Uterus (tissue), 2 donors: Measurements from ENCODE around the gene GPR176.

Experiments used
- POLR2A ChIP-seq, 2 donors: fragments of 450-650 bp; IDR thresholded peaks; one replicate each; pipeline ENCODE4 v1.6.1; 2016; ENCODE audit warnings: antibody characterized with exemption in 2 of 2, mild to moderate bottlenecking in 1 of 2, moderate library complexity in 1 of 2
- TF ChIP-seq, protein P1 (sequence below), 4 experiments: fragments of 200-600 bp in 2 of 4; fragments of 450-650 bp in 2 of 4; sonication (generic) in 2 of 4; IDR thresholded peaks; one replicate each; pipeline ENCODE4 v1.5.1; 2016 to 2019; ENCODE audit warnings: antibody characterized with exemption in 4 of 4, mild to moderate bottlenecking in 2 of 4, moderate library complexity in 1 of 4

- no peak for TF ChIP-seq POLR2A (IDR thresholded peaks at IDR 0.05)
- TF ChIP-seq, protein P1, sequence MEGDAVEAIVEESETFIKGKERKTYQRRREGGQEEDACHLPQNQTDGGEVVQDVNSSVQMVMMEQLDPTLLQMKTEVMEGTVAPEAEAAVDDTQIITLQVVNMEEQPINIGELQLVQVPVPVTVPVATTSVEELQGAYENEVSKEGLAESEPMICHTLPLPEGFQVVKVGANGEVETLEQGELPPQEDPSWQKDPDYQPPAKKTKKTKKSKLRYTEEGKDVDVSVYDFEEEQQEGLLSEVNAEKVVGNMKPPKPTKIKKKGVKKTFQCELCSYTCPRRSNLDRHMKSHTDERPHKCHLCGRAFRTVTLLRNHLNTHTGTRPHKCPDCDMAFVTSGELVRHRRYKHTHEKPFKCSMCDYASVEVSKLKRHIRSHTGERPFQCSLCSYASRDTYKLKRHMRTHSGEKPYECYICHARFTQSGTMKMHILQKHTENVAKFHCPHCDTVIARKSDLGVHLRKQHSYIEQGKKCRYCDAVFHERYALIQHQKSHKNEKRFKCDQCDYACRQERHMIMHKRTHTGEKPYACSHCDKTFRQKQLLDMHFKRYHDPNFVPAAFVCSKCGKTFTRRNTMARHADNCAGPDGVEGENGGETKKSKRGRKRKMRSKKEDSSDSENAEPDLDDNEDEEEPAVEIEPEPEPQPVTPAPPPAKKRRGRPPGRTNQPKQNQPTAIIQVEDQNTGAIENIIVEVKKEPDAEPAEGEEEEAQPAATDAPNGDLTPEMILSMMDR (IDR thresholded peaks at IDR 0.05) = no peak
Measured at GRCh38 chr15:39851500-39852092, 68.5 kb downstream of the GPR176 start.
